Astrocyte (in vitro differentiated cells and primary cell): ENCODE results near the gene TERT. TPM values are rescaled to one million over a fixed set of nuclear protein-coding genes. Genes with fewer than 3 reads are reported as not detected.

Source experiments
- DNase-seq: peaks from one replicate; pipeline ENCODE4 v3.0.0-alpha.2; 2010; ENCODE audit warnings: low read depth
- FAIRE-seq: peaks from 2 replicates; lab custom pipeline; 2011; peaks lifted over from hg19 to GRCh38; lab: Jason Lieb, UNC
- H2AFZ ChIP-seq: 2 replicates; pipeline ENCODE4 v1.6.0; 2012; ENCODE audit warnings: low read depth, low read length, inconsistent platforms
- H3K27ac ChIP-seq: 2 replicates; pipeline ENCODE4 v1.5.1; 2011; ENCODE audit warnings: low read depth, low read length, inconsistent platforms
- H3K27me3 ChIP-seq: 2 replicates; pipeline ENCODE4 v1.6.0; 2011; ENCODE audit warnings: low read length, inconsistent platforms; ENCODE audit not compliant: insufficient read depth
- H3K36me3 ChIP-seq: 2 replicates; pipeline ENCODE4 v1.5.1; 2011; ENCODE audit warnings: low read length, inconsistent platforms; ENCODE audit not compliant: insufficient read depth
- H3K4me1 ChIP-seq: 2 replicates; pipeline ENCODE4 v1.5.1; 2011; ENCODE audit warnings: low read length, inconsistent platforms; ENCODE audit not compliant: insufficient read depth
- H3K4me2 ChIP-seq: 2 replicates; pipeline ENCODE4 v1.6.0; 2012; ENCODE audit warnings: low read length, inconsistent platforms
- H3K4me3 ChIP-seq: 2 replicates; pipeline ENCODE4 v1.5.1; 2011; ENCODE audit warnings: low read depth, mild to moderate bottlenecking, low read length, inconsistent platforms; ENCODE audit not compliant: insufficient read depth
- H3K79me2 ChIP-seq: 2 replicates; pipeline ENCODE4 v1.6.0; 2012; ENCODE audit warnings: mild to moderate bottlenecking, low read length, inconsistent platforms; ENCODE audit not compliant: insufficient read depth
- H3K9ac ChIP-seq: 2 replicates; pipeline ENCODE4 v1.6.0; 2012; ENCODE audit warnings: mild to moderate bottlenecking, low read length, inconsistent platforms
- H3K9me3 ChIP-seq: 2 replicates; pipeline ENCODE4 v1.5.1; 2012; ENCODE audit warnings: low read depth, mild to moderate bottlenecking, low read length, inconsistent platforms; ENCODE audit not compliant: insufficient read depth
- H4K20me1 ChIP-seq: 2 replicates; pipeline ENCODE4 v1.6.0; 2012; ENCODE audit warnings: low read length, inconsistent platforms; ENCODE audit not compliant: insufficient read depth
- H3K27ac Mint-ChIP-seq: one replicate; pipeline ENCODE4 v1.8.0; 2021; ENCODE audit warnings: mild to moderate bottlenecking, mixed read lengths; ENCODE audit not compliant: unreplicated experiment
- H3K27me3 Mint-ChIP-seq: one replicate; pipeline ENCODE4 v1.8.0; 2021; ENCODE audit warnings: low read depth, mixed read lengths; ENCODE audit not compliant: unreplicated experiment
- H3K36me3 Mint-ChIP-seq: one replicate; pipeline ENCODE4 v1.8.0; 2021; ENCODE audit warnings: low read depth, mixed read lengths; ENCODE audit not compliant: unreplicated experiment
- H3K4me1 Mint-ChIP-seq: one replicate; pipeline ENCODE4 v1.8.0; 2021; ENCODE audit warnings: low read depth, mixed read lengths; ENCODE audit not compliant: unreplicated experiment
- H3K4me3 Mint-ChIP-seq: one replicate; pipeline ENCODE4 v1.8.0; 2021; ENCODE audit warnings: mild to moderate bottlenecking, moderate library complexity, mixed read lengths; ENCODE audit not compliant: unreplicated experiment
- H3K9me3 Mint-ChIP-seq: one replicate; pipeline ENCODE4 v1.8.0; 2021; ENCODE audit warnings: mild to moderate bottlenecking, mixed read lengths; ENCODE audit not compliant: unreplicated experiment
- EZH2 ChIP-seq: IDR thresholded peaks from 2 replicates; pipeline ENCODE4 v1.6.1; 2012; ENCODE audit warnings: mild to moderate bottlenecking, low read length, inconsistent platforms; ENCODE audit not compliant: insufficient read depth
- total RNA-seq: library from RNA; stranded (reverse); gene quantifications from 2 replicates; pipeline ENCODE4 v1.2.1, GENCODE V29; 2021
- TF ChIP-seq, protein P1 (sequence below): IDR thresholded peaks from 2 replicates; pipeline ENCODE4 v1.5.1; 2011; ENCODE audit warnings: low read depth, mild to moderate bottlenecking, inconsistent platforms, low read length, moderate library complexity; ENCODE audit not compliant: insufficient read depth

Gene TERT
- total RNA-seq, 1 donor from 2014 or later: 0.50 TPM

DNA sequence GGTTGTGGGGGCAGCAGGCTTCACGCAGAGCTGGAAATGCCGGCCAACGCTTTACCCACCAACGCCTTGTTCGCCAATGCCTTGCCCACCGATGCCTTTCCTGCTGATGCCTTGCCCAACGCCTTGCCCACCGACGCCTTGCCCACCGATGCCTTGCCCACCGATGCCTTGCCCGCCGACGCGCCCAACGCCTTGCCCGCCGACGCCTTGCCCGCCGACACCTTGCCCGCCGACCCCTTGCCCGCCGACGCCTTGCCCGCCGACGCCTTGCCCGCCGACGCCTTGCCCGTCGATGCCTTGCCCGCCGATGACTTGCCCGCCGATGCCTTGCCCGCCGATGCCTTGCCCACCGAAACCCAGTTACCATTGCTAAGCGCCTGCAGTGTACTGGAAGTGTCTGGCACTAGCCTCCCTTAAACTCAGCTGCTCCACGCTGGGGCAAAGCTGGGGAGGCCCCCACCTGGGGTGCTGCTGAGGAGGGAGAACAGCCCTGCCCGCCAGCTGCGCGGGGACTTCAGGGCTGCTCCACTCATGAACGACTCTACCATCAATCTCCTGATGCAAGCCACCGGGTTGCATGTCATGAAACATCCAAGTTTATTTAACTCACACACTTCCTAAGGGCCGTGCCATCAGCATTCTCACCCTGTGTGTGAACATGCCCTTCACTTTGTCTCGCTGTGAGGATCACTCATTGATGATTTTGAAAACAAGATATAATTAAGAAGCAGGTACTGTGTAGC lies 67.9 kb downstream of the TERT start:
- no peaks in the 10 kb centered on the region for H4K20me1 ChIP-seq
- no peak overlapping the region for H2AFZ ChIP-seq
- H3K27ac ChIP-seq: no peak overlapping the region
- no peaks in the 10 kb centered on the region for H3K4me1 ChIP-seq
- peaks cover 7% of the 10 kb centered on the region for H3K9me3 ChIP-seq
- H3K36me3 ChIP-seq: no peaks in the 10 kb centered on the region
- no peak overlapping the region for H3K4me2 ChIP-seq
- H3K4me3 ChIP-seq: no peak overlapping the region
- Mint-ChIP-seq H3K27me3 (peaks cover 43% of the 10 kb centered on the region), H3K4me1 (no peaks in the 10 kb centered on the region), H3K27ac (no peak overlapping the region), H3K4me3 (no peak overlapping the region), H3K36me3 (no peaks in the 10 kb centered on the region), H3K9me3 (no peaks in the 10 kb centered on the region)
- no peaks in the 10 kb centered on the region for H3K27me3 ChIP-seq
- FAIRE-seq: no peak
- no peak for DNase-seq
- no peaks in the 10 kb centered on the region for H3K79me2 ChIP-seq
- TF ChIP-seq EZH2: no peak
- TF ChIP-seq, protein P1, sequence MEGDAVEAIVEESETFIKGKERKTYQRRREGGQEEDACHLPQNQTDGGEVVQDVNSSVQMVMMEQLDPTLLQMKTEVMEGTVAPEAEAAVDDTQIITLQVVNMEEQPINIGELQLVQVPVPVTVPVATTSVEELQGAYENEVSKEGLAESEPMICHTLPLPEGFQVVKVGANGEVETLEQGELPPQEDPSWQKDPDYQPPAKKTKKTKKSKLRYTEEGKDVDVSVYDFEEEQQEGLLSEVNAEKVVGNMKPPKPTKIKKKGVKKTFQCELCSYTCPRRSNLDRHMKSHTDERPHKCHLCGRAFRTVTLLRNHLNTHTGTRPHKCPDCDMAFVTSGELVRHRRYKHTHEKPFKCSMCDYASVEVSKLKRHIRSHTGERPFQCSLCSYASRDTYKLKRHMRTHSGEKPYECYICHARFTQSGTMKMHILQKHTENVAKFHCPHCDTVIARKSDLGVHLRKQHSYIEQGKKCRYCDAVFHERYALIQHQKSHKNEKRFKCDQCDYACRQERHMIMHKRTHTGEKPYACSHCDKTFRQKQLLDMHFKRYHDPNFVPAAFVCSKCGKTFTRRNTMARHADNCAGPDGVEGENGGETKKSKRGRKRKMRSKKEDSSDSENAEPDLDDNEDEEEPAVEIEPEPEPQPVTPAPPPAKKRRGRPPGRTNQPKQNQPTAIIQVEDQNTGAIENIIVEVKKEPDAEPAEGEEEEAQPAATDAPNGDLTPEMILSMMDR: no peak
- no peak overlapping the region for H3K9ac ChIP-seq

DNA sequence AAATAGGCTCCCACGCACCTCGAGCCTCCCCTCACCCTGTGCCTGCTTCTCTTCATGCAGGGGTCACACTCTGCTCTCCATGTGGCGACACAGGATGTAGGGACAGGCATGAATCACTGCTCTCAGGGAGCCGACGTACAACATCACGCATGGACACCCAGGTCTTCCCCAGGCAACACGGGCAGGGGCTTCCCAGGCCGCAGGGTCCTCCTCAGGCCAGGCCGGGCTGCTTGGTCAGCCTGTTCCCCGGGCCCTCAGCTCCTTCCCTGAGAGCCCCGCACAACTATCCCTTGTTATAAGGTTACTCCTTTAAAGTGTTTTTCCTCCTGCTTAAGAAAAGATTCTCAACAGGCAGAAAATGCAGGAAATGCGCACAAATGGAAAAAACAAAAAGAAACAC lies 68.6 kb downstream of the TERT start:
- Mint-ChIP-seq H3K27me3 (peaks cover 43% of the 10 kb centered on the region), H3K4me3 (no peak overlapping the region), H3K36me3 (peaks cover 2% of the 10 kb centered on the region), H3K27ac (no peak overlapping the region), H3K4me1 (no peaks in the 10 kb centered on the region), H3K9me3 (no peaks in the 10 kb centered on the region)
- H3K4me2 ChIP-seq: no peak overlapping the region
- no peaks in the 10 kb centered on the region for H3K4me1 ChIP-seq
- H3K9me3 ChIP-seq: peaks cover 10% of the 10 kb centered on the region
- TF ChIP-seq EZH2: no peak
- TF ChIP-seq, protein P1: no peak
- no peak overlapping the region for H2AFZ ChIP-seq
- FAIRE-seq (no peak), DNase-seq (no peak)
- no peaks in the 10 kb centered on the region for H3K27me3 ChIP-seq
- H3K27ac ChIP-seq: no peak overlapping the region
- no peaks in the 10 kb centered on the region for H4K20me1 ChIP-seq
- no peaks in the 10 kb centered on the region for H3K79me2 ChIP-seq
- H3K36me3 ChIP-seq: no peaks in the 10 kb centered on the region
- H3K9ac ChIP-seq: no peak overlapping the region
- no peak overlapping the region for H3K4me3 ChIP-seq

DNA sequence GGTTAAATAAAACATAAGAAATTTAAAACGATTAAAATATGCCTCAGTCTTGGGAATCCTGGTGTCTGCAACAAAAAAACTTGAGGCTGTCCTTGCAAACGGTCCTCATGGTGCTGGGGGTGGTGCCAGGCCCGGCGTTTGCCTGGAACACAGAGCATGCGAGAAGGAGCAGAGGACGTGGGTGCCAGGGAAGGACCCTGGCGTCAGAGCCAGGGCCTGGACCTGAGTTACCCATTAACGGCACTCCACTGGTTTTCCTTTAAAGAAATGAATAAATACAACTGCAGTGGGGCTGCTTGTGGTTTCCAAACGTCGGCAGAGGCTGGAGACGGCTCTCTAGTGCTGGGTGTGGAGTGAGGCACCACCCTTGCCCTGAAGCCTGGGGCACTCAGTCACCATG lies 69.8 kb downstream of the TERT start, which contains the start of gene SLC6A18:
Gene SLC6A18 (plus strand): TSS at position 301 of the 400 bp plus-strand sequence. CDS start 97 bp downstream, at position 398.
- no peaks in the 10 kb centered on the region for H3K9me3 Mint-ChIP-seq
- no peaks in the 10 kb centered on the region for H3K79me2 ChIP-seq
- DNase-seq: no peak
- H3K4me3 ChIP-seq: no peak within 1 kb of the TSS
- no peaks in the 10 kb centered on the region for H3K27me3 ChIP-seq
- H3K36me3 Mint-ChIP-seq: peaks cover 2% of the 10 kb centered on the region
- H3K9ac ChIP-seq: no peak within 1 kb of the TSS
- no peak within 1 kb of the TSS for H2AFZ ChIP-seq
- no peaks in the 10 kb centered on the region for H3K4me1 ChIP-seq
- H4K20me1 ChIP-seq: no peaks in the 10 kb centered on the region
- H3K27me3 Mint-ChIP-seq: peaks cover 44% of the 10 kb centered on the region
- H3K9me3 ChIP-seq: peaks cover 10% of the 10 kb centered on the region
- no peak within 1 kb of the TSS for H3K27ac ChIP-seq
- H3K4me3 Mint-ChIP-seq: no peak within 1 kb of the TSS
- no peak within 1 kb of the TSS for H3K4me2 ChIP-seq
- no peaks in the 10 kb centered on the region for H3K36me3 ChIP-seq
- H3K4me1 Mint-ChIP-seq: no peaks in the 10 kb centered on the region
- no peak for FAIRE-seq
- TF ChIP-seq, protein P1: no peak
- no peak for TF ChIP-seq EZH2
- no peak within 1 kb of the TSS for H3K27ac Mint-ChIP-seq
